Caki2 (cell line): ENCODE results near the gene UEVLD. TPM values are rescaled to one million over a fixed set of nuclear protein-coding genes. Genes with fewer than 3 reads are reported as not detected.

Experiments
- DNase-seq: peaks from one replicate; pipeline ENCODE4 v3.0.0-alpha.2; 2015; ENCODE audit warnings: low read depth
- in situ Hi-C: cut with HindIII; loops from 2 replicates; pipeline ENCODE4 v1.10.0; 2016; ENCODE audit warnings: low sequenced_read_pairs, low pct_unique_long_range_greater_than_20kb, mixed read lengths
- total RNA-seq: library from RNA; depleted of rRNA; stranded (reverse); fragments of >200 nt; shearing (Covaris generic); gene quantifications from 2 replicates; pipeline ENCODE4 v1.2.3, GENCODE V29; 2014; ENCODE audit warnings: low replicate concordance; rRNA removed

The UEVLD gene
- total RNA-seq = 23.8 and 24.9 TPM in 2 replicates

DNA sequence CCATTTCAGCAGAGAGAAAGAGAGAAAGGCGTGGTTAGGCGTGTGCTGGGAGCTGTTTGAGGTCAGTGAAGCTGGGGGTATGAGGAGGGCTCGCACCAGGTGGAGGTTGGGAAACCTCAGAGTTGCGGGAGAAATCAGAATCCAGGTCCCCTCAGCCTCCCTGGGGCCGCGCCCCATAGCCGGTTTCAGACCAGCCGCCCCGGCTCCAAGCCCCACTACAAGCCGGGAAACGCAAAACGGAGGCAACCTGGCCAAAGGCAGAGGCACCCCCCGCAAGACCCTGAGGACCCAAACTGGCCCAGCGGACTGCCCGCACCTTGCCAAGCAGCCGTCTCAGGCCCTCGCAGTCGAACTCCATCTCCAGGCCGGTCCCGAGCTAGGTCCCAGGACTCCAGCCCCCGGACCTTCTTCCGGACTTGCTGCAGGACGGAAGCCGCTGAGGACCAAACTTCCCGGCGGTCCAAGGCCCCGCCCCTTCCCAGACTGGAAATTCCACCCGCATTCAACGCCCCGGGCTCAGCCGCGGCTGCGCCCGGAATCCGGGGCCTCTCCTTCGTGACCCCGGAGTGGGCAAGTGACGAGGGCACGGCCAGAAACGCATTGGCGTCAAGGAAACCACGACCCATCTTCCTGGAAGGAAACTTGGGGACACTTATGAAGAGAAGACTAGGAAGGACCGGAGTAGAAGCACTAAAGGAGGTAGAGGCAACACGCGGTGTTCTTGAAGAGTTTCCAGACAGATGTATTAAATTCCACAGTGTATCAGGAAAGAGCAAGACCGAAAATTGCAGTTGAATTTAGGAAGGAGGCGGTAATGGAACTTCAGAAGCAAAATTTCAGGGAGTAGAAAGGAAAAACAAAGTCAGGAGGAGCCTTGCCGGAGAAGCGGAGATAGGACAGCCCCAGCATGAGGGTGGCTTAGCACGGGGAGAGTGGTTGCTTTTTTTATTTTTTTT lies at the start of gene UEVLD:
Gene UEVLD (minus strand): TSS at position 438 of the 956 bp plus-strand sequence. CDS start 80 bp downstream, at position 358.
- in situ Hi-C loops = no loop called here
- peak; percentile 77 for DNase-seq

DNA sequence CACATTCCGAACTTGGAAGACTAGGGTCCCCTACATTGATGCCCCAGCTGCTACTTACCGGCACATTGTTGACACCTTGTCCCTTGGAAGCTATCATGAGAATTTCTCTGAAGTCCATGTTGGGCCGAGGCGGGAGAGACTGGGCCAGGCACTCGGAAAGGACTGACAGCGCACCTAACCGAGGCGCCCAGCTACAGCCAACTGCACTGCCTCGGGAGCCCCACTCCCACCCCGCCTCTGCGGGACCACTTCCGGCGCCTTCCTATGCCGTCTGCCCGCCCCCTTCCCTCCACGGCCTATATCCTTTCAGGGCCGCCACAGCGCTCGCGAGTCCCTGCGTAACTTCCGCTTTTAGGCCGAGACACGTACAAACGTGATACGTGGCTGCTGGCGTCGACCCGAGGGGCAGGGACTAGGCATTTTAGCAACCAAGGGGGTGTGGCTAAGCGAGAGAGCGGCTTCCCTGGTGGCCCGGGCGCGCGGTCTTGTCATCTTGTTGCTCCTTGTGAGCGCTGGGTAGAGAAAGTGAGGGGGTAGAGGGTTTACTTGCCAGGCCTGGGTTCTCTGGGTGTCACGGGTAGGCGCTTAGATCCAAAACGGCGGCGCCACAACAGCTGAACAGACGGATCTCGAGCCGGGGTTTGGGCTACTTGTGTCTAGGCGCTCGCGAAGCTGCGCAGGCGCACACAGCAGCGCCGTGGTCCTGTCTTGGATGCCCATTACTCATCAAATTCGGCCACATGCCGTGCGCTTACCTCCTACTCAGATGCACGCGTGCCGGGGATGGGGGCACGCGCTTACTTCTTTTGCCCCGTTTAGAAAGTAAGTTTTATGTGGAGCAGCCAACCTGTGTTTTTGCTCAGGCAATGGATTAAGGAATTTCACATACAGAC lies 45.9 kb upstream of the UEVLD start, which contains the start of gene SPTY2D1:
Gene SPTY2D1 (minus strand): TSS at position 203 of the 893 bp plus-strand sequence. CDS start 85 bp downstream, at position 118.
- in situ Hi-C loops = no loop called here
- peak; percentile 97 for DNase-seq

DNA sequence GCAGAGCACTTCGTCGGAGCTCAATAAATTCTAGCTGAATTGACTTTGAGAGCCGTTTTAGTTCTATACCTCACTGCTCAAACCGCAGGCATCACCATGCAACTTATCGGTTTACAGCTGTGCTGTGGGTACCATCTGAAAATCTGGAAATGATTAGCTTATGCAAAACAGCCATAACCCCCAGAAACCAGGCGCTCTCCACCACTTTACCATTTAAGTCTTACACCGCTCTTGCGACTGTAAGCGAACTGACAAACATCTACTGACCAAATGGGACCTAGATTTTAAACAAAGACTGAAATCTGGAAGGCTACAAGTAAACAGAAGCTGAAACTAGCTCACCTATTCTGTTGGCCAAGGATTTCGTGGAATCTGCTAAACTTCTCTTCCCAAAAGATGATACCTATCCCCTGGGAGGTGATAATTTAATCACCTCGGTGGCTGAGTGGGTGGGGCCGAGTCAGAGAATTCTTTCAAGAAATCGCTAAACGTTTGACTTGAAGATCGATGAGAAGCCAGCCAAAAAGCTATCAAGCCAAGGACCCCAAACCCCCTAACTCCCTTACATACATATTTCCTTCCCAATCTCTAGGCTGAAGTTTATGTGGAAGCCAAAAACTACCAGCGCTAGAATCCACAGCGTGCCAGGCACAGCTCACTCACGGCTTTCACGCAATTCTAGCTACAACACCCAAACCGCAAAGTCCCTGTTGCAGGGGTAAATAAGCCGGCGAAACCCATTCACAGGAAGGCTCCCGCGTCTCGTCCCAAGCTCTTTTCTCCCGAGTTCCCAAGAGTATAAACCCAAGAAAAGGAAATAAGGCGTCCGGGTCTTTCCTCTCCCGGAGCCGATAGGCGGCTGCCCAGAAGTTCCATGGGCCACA lies 45.0 kb upstream of the UEVLD start:
- in situ Hi-C loops = no loop called here
- DNase-seq = no peak

DNA sequence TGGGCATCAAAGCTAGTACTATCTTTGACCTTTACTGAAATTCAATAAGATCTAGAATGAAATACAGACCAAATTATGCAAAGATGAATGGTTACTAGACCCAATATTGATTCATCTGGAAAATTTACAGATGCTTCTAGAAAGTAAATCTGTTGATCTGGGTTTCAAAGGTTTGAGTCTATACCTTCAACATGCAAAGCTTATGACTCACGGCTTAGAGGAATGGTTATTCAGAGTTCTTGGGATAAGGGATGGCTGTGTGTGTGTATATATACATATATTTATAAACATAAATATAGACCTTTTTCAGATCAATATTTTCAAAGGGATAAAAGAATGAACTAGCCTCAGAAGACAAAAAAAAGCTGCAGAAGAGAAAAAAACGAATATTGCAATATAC lies 44.3 kb upstream of the UEVLD start:
- in situ Hi-C loops = no loop called here
- DNase-seq = no peak

DNA sequence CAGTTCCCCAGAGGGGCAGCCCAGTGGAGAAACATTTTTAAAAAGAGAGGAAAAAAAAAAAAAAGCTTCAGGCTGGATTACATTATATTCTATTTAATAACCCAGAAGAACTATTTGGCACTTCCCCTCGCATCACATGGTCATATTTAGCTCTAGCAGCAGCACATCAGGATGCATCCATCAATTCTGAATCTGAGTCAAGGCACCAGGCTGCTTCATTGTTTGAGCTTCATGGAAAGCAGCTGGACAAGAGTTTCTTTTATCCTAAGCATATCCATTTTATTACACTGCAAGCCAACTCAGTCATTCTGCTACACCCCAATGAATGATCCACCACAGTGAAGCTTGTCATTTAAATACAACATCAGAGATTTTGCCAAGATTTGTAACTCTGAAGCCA lies 35.6 kb upstream of the UEVLD start:
- in situ Hi-C loops = no loop called here
- DNase-seq = no peak

DNA sequence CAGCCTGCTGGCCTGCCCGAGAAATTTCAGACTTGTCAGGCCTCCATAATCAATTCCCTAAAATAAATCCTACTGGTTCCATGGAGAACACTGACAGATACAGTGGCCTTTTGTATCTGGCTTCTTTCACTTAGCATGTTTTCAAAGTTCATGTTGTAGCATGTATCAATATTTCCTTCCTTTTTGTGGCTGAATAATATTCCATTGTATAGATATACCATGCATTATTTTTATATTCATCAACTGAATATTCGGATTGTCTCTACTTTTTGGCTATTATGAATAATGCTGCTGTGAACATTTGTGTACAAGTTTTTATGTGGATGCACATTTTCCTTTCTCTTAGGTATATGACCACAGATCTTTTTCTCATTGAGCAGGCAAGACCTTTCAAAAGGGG lies 35.2 kb upstream of the UEVLD start:
- DNase-seq = no peak
- in situ Hi-C loops = no loop called here

DNA sequence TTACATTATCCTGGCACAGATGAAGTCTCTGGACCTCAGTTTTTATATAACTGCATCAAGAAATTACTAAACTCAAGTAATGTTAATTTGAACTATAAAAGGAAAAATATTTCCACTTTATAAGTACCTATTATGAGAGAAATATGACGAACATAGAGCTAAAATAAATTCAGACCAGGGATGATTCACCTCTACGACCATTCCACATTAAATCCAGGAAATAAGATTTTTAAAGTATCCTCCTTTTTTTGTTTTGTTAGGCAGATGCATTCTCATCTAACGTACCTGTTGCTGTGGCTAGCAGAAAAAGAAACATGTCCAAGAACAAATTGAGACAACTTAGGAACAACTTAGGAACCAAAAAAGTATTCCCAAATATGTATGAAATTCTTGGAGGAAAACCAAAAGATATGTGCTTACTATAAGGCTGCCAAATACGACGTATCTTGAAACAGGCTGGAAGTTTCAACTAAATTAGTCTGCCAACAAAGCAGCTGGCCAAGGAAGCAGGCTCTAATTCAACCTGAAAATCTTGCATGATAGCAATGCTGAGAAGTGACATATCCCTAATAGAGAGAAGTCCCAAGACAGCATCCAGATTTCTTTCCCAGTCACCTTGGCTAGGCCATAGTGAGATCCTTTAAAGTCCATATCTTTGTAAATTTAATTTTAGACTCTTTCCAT lies 29.9 kb upstream of the UEVLD start:
- in situ Hi-C loops = no loop called here
- no peak for DNase-seq

DNA sequence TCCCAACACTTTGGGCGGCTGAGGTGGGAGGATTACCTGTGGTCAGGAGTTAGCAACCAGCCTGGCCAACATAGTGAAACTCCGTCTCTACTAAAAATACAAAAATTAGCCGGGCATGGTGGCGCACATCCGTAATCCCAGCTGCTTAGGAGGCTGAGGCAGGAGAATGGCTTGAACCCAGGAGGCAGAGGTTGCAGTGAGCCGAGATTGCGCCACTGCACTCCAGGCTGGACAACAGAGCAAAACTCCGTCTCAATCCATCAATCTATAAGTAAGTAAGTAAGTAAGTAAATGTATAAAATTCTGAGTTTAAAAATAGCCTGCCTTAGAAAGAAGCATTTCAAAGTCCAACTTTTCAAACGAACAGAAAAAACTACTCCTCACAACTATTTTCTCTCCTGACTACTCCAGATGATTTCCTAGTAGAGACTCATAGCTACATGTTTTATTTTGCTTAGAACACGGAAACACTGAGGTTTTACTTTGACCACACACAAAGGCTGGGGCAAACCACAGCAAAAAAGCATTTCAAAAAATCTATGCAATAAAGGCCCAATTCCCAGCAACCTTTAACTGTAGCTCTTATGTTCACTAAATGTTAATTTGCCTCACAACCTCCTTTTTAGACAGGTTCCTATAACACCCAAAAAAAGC lies 29.3 kb upstream of the UEVLD start:
- no peak for DNase-seq
- in situ Hi-C loops = no loop called here

DNA sequence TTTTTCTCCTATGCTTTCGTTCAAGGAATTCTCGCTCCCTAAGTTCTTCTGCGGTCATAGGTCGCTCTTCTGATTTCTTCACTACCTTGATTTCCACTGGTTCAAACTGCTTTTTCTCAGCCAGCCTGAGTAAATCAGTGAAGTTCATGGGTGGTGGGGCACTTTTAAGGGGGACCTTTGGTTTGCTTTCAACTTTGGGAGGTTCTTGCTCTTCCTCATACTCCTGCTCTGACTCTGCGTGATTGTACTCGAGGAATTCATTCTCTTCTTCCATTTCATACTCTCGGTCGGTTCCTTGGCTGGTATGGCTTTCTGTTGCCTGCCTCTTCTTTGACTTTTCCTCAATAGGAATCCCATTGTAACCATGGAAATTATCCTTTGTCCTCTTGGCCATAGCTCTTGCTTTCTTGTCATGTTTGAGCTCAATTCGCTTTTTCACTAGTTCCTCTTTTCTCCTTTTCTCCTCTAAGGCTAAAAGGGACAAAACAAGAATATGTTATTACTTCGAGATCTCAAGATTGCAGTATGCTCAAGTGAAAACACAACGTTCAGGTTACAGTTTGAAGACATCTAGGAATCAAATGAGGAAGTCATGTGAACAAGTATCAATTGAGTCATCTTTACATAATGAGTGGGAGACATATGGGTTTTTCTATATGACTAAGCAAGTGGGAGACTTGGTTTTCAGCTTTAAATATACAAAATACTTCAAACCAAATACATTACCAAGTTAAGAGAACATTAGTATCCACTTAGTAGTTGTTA lies 27.3 kb upstream of the UEVLD start:
- DNase-seq = no peak
- in situ Hi-C loops = no loop called here

DNA sequence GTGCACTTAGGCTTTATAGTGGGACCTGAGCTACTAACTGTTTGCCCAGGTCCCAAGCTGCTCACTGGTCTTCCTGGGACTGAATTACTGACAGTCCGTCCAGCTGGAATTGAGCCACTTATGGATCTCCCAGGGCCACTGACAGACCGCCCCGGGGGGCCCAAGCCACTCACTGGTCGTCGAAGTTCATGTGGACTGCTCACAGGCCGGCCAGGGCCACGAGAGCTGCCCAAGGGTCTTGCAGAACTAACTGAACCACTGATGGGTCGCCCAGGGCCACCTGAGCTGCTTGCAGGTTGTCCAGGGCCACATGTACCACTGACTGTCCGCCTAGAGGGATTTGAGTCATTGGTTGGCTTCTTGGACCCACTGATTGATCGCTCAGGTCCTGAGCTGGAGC lies 26.1 kb upstream of the UEVLD start:
- DNase-seq = no peak
- in situ Hi-C loops = no loop called here

DNA sequence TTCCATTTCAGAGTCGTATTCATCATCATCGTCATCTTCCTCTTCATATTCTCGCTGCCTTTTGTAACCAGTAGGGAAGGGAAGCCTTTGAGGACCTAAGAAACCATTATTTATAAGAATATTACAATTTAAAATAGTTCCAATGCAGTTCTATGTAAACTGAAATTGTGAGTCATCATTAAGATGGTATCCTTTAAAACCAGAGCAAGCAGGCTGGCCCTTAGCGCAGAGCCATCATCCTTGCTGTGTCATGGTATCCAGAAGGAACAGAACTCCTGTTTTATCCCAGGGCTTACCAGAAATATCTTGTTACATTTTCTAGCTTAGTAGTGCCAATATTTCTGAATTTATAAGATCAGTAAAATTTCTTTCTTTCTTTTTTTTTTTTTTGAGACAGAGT lies 23.9 kb upstream of the UEVLD start:
- no peak for DNase-seq
- in situ Hi-C loops = no loop called here

DNA sequence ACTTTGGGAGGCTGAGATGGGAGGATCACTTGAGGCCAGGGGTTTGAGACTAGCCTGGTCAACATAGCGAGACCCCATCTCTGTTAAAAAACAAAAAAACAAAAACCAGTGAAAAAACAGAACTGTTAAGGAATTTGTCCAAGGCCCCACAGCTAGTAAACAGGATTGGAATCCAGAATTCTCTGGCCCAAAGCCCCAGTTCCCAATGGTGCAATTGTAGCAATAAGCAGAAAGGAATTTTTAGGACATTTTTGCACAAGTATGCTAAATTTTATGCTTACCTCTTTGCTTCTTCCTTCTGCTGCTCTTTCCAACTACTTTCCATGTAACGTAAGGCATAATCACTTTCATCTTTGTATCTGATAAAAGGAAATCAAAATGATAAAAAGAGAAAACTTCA lies 22.7 kb upstream of the UEVLD start:
- no peak for DNase-seq
- in situ Hi-C loops = no loop called here

DNA sequence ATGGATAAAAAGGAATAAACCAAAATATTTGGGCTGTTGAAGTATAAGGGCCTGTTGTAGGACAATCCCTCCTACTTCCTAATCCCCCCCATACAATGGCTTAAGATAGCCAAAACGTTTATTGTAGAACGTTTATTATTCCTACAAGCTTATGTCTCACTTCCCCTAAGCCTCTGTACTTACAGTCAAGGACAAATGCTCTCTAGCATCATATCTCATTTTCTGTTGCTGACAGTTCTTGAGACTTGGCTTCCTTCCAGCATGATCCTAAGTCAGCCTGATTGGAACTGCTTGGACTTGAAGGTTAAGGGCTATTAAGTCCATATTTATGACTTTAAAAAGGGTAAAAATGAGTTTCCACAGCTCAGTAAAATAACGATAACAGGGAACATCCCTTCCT lies 19.8 kb upstream of the UEVLD start:
- in situ Hi-C loops = no loop called here
- DNase-seq = no peak

DNA sequence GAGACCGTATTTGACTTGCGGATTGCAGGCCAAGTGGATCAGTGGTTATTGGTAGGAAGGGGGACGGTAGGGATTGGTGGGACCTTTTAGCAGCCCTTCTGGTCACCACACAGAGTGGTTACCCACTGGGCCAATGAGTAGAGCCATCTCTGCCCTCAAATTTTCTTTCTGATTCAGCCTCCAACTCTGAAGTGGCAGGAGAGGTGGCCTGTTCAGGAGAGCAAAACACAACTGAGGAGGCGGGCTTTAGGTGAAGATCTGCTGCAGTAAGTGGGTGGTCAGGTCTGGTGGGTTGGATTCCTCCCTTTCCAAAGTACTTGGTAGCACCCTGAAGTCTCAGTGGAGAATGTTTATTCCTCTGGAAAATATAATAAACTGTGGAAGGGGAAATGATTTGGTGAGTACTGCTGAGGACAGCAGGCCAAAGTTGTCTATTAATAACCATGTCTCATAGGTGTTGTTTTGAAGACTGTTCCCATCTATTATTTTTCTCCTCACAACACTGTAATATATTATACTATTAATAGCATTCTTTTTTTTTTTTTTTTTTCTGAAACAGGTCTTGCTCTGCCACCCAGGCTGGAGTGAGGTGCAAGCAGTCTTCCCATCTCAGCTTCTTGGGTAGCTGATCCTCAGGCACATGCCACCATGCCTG lies 12.5 kb upstream of the UEVLD start:
- in situ Hi-C loops = no loop called here
- DNase-seq = no peak

DNA sequence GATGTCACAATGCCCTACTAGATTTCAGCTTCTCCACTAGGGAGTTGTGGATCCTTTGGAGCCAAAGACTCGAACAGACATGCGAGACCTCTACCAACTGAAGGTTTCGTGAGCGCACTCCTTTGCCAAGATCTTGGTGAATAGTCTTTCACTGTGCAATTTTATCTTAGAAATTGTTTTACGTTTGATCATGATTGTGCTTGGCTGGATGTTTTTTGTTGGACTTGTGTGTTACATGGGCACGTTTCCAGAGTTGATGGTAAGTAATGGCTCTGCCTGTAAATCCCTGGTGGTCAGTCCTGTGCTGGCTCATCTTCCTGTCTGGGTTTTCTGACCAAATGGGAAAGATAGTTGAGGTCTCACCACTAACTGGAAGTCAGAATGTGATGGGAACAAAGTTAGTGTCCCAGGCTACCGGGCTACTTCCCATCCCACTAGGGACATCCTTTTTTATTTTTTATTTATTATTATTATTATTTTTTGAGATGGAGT lies 11.3 kb upstream of the UEVLD start, which contains the start of gene MISFA:
Gene MISFA (plus strand): TSS at position 51 of the 492 bp plus-strand sequence. CDS start 140 bp downstream, at position 191.
- no peak for DNase-seq
- in situ Hi-C loops = no loop called here
